ENCODE measurements around the gene TDRD7. TPM values are rescaled to one million over a fixed set of nuclear protein-coding genes. Genes with fewer than 3 reads are reported as not detected.
A peak's percentile ranks its signal among the peaks of the same experiment; 100 is the strongest.

Gene TDRD7
- total and polyA plus RNA-seq, 9 of the 15 experiments (the other 6 are each of a cell fraction or from before 2014, with no cell fraction given), result 2.2 to 7.7 (median 5.2) TPM

GRCh38 chr9:97411789-97412625 is at the start of gene TDRD7 (continued):
- TF ChIP-seq ARID4B (CRISPR knock-in tag; IDR thresholded peaks at IDR 0.05), result peak; percentile 73; the same call in 1 of the 2 replicates
- peak; percentile 64 for TF ChIP-seq DEAF1 (CRISPR knock-in tag; IDR thresholded peaks at IDR 0.05)
- TF ChIP-seq TCF15 (CRISPR knock-in tag; IDR thresholded peaks at IDR 0.05), result no peak
- TF ChIP-seq FOXO4 (CRISPR knock-in tag; IDR thresholded peaks at IDR 0.05), result no peak
- no peak for TF ChIP-seq ATF3 (IDR thresholded peaks at IDR 0.05)
- TF ChIP-seq ATF3 (CRISPR knock-in tag; conservative IDR thresholded peaks at IDR 0.05), result no peak
- no peak for TF ChIP-seq DPF2 (IDR thresholded peaks at IDR 0.05)
- no peak for TF ChIP-seq CAMTA2 (CRISPR knock-in tag; conservative IDR thresholded peaks at IDR 0.05)
- peak; percentile 35 to 80 for TF ChIP-seq E2F6 (IDR thresholded peaks at IDR 0.05; ENCODE audit: borderline replicate concordance in 1 of 2, extremely low read depth in 1 of 2, insufficient read depth in 1 of 2, insufficient read length in 1 of 2, low read depth in 1 of 2, low read length in 1 of 2, poor library complexity in 1 of 2, severe bottlenecking in 1 of 2)
- TF ChIP-seq KLF13 (tag; IDR thresholded peaks at IDR 0.05; ENCODE audit: borderline replicate concordance, low read depth), result peak; percentile 49; the same call in 1 of the 2 replicates
- no peak for TF ChIP-seq NFIX (CRISPR knock-in tag; IDR thresholded peaks at IDR 0.05; ENCODE audit: low read depth)
- TF ChIP-seq XRCC4 (IDR thresholded peaks at IDR 0.05; ENCODE audit: extremely low read depth, insufficient read depth, insufficient read length), result no peak
- no peak for TF ChIP-seq ELK3 (CRISPR knock-in tag; IDR thresholded peaks at IDR 0.05)
- TF ChIP-seq HDAC2 (IDR thresholded peaks at IDR 0.05), result peak; percentile 32; the same call in 1 of the 2 replicates

Measured in K562 (cell line).